Fibroblast of pulmonary artery (primary cell): ENCODE results near the gene CAPN10.
"Not testable (repeated sequence)": the region's sequence is repeated elsewhere in the genome, so short reads cannot be mapped to it uniquely, and the experiment has no call there.

ENCODE experiments used
- DNase-seq: peaks from one replicate; pipeline ENCODE4 v3.0.0-alpha.2; 2010; ENCODE audit warnings: low read depth
- H3K4me3 ChIP-seq: replicated peaks from 2 replicates; pipeline ENCODE4 v1.5.1; 2011; ENCODE audit warnings: low read depth, mild to moderate bottlenecking, control low read depth, low read length, moderate library complexity
- TF ChIP-seq, protein P1 (sequence below): IDR thresholded peaks from 2 replicates; pipeline ENCODE4 v1.5.1; 2011; ENCODE audit warnings: mild to moderate bottlenecking, control low read depth, low read length, inconsistent platforms; ENCODE audit errors: missing control alignments

The CAPN10 gene

DNA sequence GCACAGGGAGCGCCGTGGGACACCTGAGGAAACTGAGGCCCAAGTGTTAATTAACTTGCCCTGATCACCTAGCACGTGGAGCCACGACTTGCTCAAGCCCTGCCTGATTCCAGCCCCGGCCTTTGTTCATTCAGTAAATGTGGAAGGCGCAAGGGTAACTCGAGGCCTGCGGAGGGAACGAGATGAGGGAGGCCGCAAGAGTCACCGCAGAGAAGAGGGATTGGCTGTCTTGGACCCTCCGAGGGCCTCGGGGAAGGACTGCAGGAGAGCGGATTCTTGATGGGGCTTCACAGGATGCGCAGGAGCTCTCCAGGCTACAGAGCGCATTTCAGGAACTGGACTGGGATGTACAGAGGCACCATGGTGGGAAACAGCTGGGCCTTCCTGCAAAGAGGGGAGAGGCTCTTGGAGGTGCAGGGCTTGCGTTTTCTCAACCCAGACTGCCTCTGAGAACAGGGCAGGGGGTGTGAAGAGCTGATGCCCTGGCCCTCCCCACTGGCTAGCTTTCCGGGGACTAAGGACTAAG, 28.2 kb upstream of the CAPN10 start:
- TF ChIP-seq, protein P1, sequence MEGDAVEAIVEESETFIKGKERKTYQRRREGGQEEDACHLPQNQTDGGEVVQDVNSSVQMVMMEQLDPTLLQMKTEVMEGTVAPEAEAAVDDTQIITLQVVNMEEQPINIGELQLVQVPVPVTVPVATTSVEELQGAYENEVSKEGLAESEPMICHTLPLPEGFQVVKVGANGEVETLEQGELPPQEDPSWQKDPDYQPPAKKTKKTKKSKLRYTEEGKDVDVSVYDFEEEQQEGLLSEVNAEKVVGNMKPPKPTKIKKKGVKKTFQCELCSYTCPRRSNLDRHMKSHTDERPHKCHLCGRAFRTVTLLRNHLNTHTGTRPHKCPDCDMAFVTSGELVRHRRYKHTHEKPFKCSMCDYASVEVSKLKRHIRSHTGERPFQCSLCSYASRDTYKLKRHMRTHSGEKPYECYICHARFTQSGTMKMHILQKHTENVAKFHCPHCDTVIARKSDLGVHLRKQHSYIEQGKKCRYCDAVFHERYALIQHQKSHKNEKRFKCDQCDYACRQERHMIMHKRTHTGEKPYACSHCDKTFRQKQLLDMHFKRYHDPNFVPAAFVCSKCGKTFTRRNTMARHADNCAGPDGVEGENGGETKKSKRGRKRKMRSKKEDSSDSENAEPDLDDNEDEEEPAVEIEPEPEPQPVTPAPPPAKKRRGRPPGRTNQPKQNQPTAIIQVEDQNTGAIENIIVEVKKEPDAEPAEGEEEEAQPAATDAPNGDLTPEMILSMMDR = no peak
- peak overlapping the region; percentile 53 for H3K4me3 ChIP-seq
- no peak for DNase-seq

DNA sequence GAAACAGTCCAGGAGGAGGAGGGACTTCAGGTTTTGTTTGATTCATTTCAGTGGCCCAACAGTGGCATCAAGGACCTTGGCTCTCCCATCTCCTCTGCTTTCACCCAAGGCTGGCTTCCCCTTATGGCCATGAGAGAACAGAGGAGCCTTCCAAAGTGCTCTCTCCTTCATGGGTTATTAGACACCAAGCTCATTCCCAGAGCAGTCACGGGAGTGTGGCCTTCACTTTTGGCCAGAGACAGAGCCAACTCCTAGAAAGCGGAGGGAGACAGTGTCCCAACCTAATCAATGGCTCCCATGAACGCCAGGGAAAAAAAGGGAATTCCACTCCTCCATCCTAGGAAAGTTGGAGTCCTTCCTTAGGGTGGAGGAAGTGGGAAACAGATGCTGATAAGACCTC, 27.2 kb upstream of the CAPN10 start:
- peak overlapping the region; percentile 69 for H3K4me3 ChIP-seq
- TF ChIP-seq, protein P1 = no peak
- no peak for DNase-seq

DNA sequence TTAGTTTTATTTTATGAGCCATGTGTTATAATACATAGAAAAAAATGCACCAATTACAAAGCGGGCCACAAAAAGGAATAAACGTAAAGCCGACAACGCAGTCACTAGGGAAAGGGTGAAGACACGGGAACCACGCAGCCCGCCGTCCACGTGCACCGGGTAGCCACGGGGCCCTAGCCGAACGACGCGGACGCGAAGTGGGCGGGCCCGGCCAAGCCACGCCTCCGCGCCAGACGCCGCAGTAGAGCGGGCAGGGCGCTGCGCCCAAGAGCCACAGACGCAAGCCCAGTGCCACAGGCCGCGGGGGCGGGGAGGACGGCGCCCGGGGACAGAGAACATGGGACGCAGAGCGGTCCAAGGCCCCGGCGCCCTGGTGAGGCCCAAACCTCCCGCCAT, 26.5 kb upstream of the CAPN10 start, which contains the start of gene DUSP28:
Gene DUSP28, plus strand, starts transcription at position 274 of the 396 bp plus-strand sequence. CDS start 328 bp downstream, outside the sequence.
- TF ChIP-seq, protein P1 = no peak
- DNase-seq = peak; percentile 88
- peak within 1 kb of the TSS; percentile 69 for H3K4me3 ChIP-seq

DNA sequence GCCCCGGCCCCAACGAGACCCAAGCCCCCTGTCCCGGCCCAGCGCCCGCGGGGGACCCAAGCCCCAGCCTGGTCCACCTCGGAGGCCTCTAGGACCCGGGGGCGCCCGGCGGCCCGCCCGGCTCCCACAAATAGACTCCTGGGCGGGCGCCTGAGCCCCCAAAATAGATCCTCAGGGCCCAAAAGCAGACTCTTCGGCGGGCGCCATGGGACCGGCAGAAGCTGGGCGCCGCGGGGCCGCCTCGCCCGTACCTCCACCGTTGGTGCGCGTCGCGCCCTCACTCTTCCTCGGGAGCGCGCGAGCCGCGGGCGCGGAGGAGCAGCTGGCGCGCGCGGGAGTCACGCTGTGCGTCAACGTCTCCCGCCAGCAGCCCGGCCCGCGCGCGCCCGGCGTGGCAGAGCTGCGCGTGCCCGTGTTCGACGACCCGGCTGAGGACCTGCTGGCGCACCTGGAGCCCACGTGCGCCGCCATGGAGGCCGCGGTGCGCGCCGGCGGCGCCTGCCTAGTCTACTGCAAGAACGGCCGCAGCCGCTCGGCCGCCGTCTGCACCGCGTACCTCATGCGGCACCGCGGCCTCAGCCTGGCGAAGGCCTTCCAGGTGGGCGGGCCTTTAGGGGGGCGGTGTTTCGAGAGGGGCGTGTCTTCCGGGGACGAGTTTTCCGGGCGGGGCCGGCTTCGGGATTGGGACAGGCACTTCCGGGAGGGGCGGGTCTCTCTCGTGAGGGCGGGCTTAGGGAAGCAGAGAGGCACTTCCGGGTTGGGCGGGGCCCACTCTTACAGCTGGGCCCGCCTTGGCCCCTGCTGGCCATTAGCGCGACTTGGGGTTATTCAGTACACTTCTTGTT, 25.8 kb upstream of the CAPN10 start:
- peak overlapping the region; percentile 69 for H3K4me3 ChIP-seq
- TF ChIP-seq, protein P1 = peak; percentile 21
- DNase-seq = peak; percentile 98

DNA sequence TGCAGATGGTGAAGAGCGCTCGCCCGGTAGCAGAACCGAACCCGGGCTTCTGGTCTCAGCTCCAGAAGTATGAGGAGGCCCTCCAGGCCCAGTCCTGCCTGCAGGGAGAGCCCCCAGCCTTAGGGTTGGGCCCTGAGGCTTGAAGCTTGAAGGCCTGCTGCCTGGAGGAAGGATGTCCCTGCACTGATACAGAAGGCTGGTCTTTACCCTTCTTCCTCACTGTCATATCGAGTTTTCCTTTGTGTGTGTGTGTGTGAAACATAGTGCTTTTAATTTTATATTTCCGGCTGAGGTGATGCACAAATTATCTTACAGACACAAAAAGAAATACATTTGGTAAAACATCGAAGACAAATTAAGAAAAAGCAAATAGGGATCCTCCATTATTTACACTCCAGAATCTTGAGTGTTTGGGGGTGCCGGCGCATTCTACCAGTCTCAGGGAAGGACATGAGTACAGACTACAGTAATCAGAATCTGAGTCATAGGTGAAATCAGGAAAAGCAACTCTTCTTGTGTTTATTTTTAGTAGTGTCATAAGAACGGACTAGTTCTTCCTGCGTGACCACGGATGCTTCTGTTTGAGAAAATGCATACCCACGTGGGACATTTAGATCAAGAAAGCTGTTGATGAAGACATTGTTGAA, 25.1 kb upstream of the CAPN10 start:
- peak; percentile 63 for DNase-seq
- TF ChIP-seq, protein P1 = no peak
- H3K4me3 ChIP-seq = peak overlapping the region; percentile 69

DNA sequence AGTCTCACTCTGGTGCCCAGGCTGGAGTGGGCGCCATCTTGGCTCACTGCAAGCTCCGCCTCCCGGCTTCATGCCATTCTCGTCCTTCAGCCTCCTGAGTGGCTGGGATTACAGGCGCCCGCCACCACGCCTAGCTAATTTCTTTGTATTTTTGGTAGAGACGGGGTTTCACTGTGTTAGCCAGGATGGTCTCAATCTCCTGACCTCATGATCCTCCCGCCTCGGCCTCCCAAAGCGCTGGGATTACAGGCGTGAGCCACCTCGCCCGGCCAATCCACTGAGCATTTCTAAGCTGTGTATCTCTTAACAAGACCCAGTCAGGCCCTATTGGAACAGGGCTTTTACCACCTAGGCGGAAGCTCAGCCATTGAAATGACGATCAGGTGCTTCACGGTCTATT, 23.3 kb upstream of the CAPN10 start:
- not testable (repeated sequence) for H3K4me3 ChIP-seq, DNase-seq

DNA sequence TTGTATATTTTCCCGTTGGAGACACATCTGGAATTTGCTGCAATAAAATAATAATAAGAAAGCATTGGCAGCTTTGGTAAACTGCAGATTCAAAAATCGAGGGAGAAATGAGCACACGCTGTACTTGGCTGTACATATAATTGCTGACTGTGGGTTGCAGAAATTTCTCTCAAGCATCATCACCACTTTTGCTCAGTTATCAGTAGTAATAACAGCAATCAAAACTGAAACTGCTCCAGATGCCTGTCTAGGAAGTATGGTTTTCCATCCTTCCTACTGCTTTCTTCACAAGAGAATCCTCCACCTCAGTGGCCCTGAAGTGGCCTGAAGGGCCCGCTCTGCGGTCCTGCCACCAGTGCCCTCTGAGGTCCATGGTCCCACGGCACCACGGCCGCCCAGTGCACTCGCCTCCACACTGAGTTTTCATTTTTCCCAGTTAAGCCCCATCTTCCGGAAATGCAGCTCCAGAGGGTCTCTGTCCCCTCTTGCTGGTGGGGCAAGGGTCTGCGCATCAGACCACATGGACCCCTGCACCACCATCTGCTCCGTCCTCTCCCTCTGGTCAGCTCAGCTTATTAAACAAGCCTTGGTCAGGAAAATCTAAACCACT, 22.5 kb upstream of the CAPN10 start:
- TF ChIP-seq, protein P1 = no peak
- H3K4me3 ChIP-seq = no peak overlapping the region
- no peak for DNase-seq
